KOPT-K1 (cell line): ENCODE data around the gene SLC29A3.

Experiments used
- H3K27ac ChIP-seq: fragments of 200-600 bp; sonication (generic); 2 replicates; pipeline ENCODE4 v1.5.1; 2016; ENCODE audit warnings: antibody characterized with exemption, mild to moderate bottlenecking, low read depth, low read length; ENCODE audit not compliant: poor library complexity, severe bottlenecking
- H3K36me3 ChIP-seq: fragments of 200-600 bp; sonication (generic); 2 replicates; pipeline ENCODE4 v1.5.1; 2017; ENCODE audit warnings: antibody characterized with exemption, mild to moderate bottlenecking, low read length, moderate library complexity; ENCODE audit not compliant: insufficient read depth
- H3K9me3 ChIP-seq: fragments of 200-600 bp; sonication (generic); 2 replicates; pipeline ENCODE4 v1.5.1; 2017; ENCODE audit warnings: antibody characterized with exemption, low read length, mild to moderate bottlenecking; ENCODE audit not compliant: insufficient read depth, poor library complexity, severe bottlenecking

Gene SLC29A3

DNA sequence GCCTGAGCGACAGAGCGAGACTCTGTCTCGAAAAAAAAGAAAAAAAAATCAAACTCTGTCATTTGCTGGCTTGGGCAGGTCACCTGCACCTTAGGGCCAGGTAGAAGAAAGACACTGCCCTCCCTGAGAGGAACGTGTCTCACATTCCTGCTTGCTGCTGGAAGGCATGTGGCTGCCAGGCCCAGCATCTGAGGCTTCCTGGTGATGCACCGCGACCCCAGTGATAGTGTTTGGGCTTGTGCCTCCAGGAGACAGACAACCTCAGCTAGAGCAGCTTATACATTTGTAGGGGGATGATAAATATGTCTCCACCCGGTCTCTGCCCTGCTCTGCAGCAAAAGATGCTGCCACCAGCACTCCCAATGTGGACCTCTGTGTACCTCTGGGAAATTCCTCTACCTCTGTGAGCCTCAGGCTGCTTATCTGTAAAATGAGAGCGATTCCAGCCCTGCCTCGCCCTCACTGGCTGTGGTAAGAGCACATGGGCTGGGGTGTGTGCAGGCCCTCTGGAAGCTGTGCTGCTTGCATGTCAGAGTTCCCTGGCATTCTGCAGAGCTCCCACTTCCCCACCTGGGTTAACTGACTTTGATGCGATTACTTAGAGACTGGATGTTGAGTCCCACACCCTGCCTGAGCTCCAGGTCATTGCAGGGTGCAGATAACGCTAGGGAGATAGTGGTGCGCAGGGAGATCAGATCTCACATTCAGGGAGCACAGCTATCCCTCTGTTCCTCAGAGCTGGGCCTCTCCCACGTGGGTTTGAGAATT, 19.9 kb downstream of the SLC29A3 start:
- Histone ChIP-seq H3K9me3 (no peaks in the 10 kb centered on the region), H3K27ac (no peak overlapping the region), H3K36me3 (no peaks in the 10 kb centered on the region)

DNA sequence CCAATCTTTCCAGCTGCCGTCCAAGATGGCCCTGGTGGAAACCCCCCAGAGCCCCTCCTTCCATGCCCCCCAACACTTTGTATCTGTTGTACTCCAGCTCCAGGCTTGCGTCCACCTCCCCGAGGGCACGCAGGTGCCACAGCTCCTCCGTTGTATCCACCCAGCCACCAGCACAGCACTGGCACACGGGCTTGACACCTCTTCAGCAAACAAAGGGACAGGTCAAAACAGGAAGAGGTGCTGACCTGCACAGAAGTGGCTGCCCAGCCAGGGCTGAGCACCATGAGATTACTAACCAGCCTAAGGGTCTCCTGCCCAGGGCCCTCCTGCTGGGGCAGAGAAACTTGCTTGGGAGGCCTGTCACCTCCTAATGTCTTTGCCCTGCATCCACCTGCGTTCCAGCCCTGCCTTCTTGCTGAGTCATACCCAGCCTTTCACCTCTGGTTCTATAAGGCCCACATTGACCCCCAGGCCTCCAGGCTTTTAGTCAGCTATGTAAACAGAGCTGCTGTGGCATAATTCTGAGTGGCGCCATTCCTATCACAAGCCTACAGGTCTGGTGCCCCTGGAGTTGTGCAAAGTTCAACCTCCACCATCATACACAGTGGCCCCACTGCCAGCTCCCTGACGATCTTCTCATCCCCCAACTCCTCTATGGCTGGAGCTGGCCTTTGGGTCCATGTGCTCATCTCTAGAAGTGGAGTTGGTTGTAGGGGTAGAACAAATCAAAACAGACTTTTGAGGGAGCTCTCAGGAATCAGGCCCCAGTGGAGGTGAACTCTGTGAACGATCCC, 20.9 kb downstream of the SLC29A3 start:
- no peak overlapping the region for H3K27ac ChIP-seq
- H3K36me3 ChIP-seq = no peaks in the 10 kb centered on the region
- H3K9me3 ChIP-seq = no peaks in the 10 kb centered on the region

DNA sequence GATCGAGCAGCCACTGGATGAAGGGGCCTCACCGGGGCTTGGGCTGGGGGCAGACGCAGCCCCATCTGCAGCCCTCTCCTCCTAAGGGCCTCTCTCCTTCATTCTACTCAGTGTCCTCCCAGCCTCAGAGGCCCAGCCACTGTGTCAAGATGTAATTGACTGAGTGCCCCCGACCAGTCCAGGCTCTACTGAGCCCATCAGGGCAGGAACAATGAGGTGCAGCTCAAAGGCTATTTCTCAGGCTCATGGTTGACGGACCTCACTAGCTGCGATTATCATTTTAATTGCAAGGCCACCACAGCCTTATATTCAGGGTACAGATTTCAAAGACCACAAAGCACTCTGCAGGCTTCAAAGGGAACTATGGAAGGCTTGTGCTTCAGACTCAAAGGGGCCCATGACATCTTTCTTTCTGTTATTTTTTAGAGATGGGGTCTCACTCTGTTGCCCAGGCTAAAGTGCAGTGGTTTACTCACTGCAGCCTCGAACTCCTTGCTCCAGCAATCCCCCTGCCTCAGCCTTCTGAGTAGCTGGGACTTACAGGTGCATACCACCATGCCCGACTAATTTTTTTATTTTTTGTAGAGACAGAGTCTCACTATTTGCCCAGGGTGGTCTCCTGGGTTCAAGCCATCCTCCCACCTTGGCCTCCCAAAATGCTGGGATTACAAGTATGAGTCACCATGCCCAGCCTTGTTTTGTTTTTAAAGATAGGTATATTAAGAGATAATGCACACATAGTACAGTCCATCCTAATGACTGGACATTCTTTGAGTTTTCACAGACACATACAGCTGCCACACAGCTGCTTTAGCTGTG, 23.7 kb downstream of the SLC29A3 start:
- Histone ChIP-seq H3K36me3 (no peaks in the 10 kb centered on the region), H3K27ac (no peak overlapping the region), H3K9me3 (no peaks in the 10 kb centered on the region)

DNA sequence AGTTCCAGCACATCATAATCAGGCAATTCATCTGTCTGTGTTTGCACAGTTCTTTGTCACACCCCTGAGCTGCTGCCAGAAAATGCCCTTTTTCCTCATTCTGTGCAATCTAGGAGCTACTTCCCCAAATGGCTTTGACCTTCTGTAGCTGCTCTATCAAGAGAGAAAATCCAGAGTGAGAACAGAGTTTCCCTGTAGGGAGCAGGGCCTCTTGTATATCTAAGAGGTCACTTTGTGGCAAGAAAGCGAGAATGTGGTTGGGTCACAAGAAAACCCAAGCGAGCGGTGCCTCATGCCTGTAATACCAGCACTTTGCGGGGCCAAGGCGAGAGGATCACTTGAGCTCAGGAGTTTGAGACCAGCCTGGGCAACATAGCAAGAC, 24.3 kb downstream of the SLC29A3 start:
- no peak overlapping the region for H3K27ac ChIP-seq
- no peaks in the 10 kb centered on the region for H3K36me3 ChIP-seq
- H3K9me3 ChIP-seq = no peaks in the 10 kb centered on the region

DNA sequence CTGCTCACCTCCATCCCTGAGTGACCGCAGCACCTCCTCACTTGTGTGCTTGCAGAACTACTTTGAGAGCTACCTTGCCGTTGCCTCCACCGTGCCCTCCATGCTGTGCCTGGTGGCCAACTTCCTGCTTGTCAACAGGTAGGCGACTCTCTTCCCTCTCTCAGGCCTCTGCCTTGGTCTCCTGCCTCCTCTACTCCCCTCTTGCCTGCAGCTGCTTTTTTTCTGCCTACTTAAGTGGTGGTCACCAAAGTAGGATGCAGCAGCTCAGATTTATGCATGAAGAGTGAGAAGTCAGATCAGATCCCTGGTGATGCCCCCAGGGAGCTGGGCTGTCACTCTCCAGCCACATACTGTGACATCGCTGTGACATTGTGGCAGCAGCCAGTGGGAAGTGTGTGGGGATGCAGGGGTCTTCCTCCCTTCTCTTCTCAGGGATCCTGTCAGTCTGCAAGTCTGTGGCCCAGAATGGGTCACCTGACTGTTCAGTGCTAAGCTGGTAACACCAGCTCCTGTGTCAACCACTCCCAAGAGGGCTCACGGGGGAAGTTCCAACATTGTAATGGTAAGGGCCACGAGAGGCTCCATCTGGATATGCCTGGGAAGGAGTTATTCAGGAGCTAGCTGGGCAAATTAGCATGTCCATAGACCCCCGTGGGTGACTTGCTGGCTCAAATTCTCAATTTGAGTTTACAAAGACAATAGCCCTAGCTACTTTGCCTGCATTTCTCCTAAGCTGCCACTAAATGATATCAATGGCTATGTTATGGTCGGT, 25.3 kb downstream of the SLC29A3 start:
- Histone ChIP-seq H3K9me3 (no peaks in the 10 kb centered on the region), H3K27ac (no peak overlapping the region), H3K36me3 (no peaks in the 10 kb centered on the region)

DNA sequence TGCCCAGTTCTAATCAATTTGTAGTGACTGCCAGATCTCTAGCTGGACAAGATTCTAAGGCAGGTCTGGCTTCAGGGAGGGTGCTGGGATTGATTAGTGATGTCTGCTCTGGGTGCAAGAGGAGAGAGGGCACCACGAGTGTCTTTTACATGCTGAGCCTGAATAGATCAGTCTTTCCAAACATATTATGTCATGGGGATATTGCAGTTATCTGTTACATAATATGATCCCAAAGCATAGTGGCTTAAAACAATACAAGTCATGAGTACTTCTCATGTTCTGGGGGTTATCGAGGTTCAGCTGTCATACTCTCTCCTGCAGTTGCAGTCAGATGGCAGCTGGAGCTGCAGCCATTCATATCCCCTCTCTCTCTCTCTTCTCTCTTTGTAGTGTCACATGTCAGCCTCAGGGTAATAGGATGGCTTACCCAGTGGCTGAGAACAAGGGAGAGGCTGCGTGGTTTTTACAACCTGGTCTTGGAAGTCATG, 26.0 kb downstream of the SLC29A3 start:
- Histone ChIP-seq H3K27ac (no peak overlapping the region), H3K9me3 (no peaks in the 10 kb centered on the region), H3K36me3 (no peaks in the 10 kb centered on the region)

DNA sequence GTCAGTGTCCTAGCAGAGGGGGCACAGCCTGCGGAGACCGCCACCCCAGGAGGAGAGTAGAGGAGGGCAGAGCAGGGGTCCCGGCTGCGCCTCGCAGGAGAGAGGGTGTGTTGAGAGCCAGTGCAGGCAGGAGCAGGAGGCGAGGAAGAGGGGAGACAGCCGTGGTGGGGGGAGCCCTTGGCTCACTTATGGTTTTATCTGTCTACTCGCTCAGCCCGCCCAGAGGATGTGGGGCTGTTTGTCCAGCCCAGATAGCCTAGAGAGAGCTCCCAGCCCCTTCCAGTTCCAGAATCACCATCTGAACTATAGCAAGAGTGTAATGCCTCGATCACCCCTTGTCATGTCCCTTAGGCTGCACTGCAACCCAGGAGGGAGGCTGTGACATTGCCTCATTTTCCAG, 26.6 kb downstream of the SLC29A3 start:
- no peaks in the 10 kb centered on the region for H3K9me3 ChIP-seq
- H3K27ac ChIP-seq = no peak overlapping the region
- no peaks in the 10 kb centered on the region for H3K36me3 ChIP-seq

DNA sequence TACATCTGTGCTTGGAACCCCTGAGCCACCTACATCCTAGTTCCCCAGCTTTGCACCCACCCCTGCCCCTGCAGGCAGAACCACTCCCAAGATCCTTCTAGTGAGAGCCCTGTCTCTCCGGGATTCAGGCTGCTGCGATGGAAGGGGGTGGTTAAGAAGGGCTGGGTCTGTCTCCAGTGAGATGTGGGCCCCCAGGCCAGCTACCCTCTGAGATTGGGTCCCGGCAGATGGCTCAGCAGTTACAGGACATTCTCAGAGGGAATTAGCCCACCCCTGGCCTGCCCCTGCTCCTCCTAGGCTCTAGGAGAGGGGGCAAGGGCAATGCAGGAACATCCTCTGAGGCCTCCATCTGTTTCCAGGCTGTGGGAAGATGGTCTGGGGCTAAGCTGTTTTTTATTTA, 27.7 kb downstream of the SLC29A3 start:
- H3K9me3 ChIP-seq = no peaks in the 10 kb centered on the region
- H3K27ac ChIP-seq = no peak overlapping the region
- no peaks in the 10 kb centered on the region for H3K36me3 ChIP-seq

DNA sequence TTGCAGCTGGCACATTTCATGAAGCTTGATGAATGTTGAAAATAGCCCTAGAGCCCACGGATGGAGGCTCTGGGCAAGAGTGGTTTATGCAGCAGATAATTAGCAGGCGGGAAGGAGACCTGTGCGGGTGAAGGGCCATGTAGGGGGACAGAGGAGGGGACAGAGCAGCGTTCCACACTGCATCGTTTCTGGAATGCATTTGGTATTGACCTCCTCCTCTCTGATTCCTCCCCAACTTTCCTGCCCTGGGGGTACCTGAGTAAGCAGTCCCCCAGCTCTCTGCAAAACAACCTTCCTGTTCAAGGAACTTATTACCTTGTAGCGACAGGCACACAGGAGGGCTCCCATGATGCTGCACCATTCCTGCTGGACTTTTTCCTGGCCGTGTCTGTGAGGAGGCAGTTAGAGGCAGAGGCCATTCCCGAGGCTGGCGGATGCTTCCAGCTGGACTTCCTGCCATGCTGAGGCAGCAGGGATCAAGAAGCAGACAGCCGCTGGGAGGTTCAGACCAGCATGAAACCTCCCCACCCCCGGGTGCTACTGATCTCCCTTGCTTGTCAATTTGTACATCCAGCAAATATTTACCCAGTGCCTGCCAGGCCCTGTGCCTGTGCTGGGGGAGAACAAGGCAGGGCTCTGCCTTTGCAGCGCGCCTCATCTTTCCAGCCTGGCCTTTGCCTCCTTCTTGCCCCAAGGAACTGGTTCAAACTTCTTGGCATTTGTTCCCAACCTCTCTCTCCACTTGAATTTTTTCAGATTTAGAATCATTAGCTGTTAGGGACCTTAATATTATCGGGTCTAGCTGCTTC, 28.7 kb downstream of the SLC29A3 start:
- Histone ChIP-seq H3K9me3 (no peaks in the 10 kb centered on the region), H3K36me3 (no peaks in the 10 kb centered on the region), H3K27ac (no peak overlapping the region)

DNA sequence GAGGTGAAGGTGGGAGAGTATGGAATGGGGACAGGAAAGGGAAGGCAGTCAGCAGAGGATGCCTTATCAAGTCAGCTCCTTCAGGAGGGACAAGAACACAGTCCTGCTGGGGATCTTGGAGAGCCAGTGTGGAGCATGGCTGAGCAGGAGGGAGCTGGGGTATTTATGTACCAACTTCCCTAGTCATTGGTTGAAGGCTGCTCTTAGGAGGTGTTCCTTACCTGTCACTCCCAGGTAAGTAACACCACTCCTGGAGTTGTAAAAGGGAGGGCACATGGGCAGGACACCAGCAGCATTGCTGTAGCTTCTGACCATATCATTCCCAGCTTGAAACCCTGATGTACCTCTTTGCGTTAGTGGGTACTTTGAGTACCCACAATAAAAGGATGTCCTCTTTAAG, 29.8 kb downstream of the SLC29A3 start:
- no peak overlapping the region for H3K27ac ChIP-seq
- H3K36me3 ChIP-seq = no peaks in the 10 kb centered on the region
- no peaks in the 10 kb centered on the region for H3K9me3 ChIP-seq

DNA sequence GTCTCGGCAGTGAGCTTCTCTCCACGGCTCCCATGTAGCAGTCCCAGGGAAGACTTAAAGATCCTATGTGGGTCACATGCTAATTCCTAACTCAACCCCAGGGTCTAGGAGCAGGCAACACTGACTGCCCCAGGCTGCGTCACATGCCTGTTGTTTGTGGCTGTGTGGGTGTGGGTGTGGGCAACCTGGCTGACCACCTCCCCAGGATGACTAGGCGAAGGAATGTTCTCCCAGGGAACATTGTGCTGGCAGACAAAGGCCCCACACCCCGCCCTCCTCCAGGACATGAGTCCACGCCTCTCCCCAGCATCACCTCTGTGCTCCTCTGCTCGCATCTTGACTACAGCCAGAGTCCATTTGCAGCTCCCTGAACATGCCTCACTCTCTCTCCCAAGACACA, 30.3 kb downstream of the SLC29A3 start:
- no peak overlapping the region for H3K27ac ChIP-seq
- no peaks in the 10 kb centered on the region for H3K9me3 ChIP-seq
- H3K36me3 ChIP-seq = no peaks in the 10 kb centered on the region

DNA sequence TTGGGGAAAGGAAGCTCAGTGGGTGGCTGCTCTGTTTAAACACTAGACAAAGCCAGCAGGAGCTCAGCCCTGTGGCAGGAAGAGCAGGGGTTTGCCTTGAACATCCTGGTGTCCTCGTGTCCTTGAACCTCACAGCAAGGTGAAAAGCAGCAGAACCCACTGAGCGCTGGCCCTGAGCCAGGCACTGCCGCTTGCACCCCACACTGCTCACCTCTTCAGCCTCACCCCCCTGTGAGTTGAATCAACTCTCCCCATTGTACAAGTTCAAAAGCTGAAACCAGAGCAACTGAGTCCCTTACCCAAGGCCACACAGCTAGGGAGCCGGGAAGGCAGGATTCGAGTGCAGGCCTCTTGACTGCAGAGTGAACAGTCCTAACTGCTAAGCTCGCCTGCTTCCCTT, 32.0 kb downstream of the SLC29A3 start:
- H3K36me3 ChIP-seq = no peaks in the 10 kb centered on the region
- no peak overlapping the region for H3K27ac ChIP-seq
- no peaks in the 10 kb centered on the region for H3K9me3 ChIP-seq

DNA sequence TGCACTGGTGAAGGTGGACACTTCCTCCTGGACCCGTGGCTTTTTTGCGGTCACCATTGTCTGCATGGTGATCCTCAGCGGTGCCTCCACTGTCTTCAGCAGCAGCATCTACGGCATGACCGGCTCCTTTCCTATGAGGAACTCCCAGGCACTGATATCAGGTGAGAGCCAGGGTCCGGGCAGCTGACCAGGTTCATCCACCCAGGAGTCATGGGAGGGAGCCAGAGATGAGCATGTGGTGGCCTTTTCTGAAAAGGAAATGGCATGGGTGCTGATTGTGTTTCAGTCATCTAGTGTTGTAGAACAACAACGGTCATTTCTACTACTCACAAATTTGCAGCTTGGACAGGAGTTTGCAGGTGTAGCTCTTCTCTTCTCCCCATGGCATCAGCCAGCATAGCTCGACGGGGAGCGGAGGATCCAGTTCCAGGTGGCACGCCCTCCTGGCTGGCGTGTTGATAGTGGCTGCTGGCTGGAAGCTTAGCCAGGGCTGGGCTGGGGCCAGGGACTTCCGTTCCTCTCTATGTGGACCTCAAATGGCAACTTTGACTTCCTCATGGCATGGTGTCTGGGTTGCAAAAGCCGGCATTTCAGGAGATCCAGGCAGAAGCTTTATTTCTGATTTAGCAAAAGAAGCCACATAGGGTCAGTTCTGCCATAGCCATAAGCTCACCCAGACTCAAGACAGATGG, 32.7 kb downstream of the SLC29A3 start:
- no peak overlapping the region for H3K27ac ChIP-seq
- no peaks in the 10 kb centered on the region for H3K9me3 ChIP-seq
- no peaks in the 10 kb centered on the region for H3K36me3 ChIP-seq
